A549 (cell line): ENCODE measurements around the gene ST6GALNAC5.

Source experiments
- HDAC2 ChIP-seq: fragments of 200-600 bp; sonication (generic); IDR thresholded peaks from 2 replicates; pipeline ENCODE4 v1.6.1; 2016
- REST ChIP-seq: fragments of 200-600 bp; sonication (generic); IDR thresholded peaks from 2 replicates; pipeline ENCODE4 v1.6.1; 2016; ENCODE audit warnings: antibody characterized with exemption, mild to moderate bottlenecking, moderate library complexity
- RNF2 ChIP-seq: fragments of 200-600 bp; sonication (generic); IDR thresholded peaks from 2 replicates; pipeline ENCODE4 v1.6.1; 2016; ENCODE audit warnings: low read depth, mild to moderate bottlenecking, antibody characterized with exemption, moderate library complexity, borderline replicate concordance
- USF2 ChIP-seq: fragments of 450-650 bp; IDR thresholded peaks from 2 replicates; pipeline ENCODE4 v1.6.1; 2014; ENCODE audit warnings: antibody characterized with exemption
- ZSCAN20 ChIP-seq: fragments of 250-450 bp; sonication (Bioruptor Pico); IDR thresholded peaks from 2 replicates; pipeline ENCODE4 v1.8.0; 2022; ENCODE audit warnings: mild to moderate bottlenecking, moderate library complexity
- TF ChIP-seq, protein P1 (sequence below): fragments of >200 bp; sonication (Bioruptor Twin); formaldehyde crosslinking; IDR thresholded peaks from 3 replicates; pipeline ENCODE4 v1.5.1; 2016

DNA sequence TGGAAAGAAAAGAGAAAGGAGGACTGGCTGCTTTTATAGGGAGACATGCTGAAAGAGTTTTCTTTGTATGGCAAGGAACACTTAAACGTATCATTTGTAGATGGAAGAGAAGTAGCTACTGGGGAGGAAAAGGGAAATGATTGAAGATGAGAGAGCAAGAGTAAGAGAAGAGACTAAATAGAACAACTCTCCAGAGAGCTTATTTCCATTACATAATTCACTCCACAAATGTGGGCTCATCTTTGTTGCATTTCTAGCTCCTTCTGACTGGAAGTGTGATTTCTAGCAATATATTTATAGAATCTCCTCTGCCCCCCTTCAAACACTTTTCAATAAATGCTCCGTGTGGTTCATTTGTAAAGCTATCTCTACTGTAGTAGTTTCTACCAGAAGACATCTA lies 71.0 kb downstream of the ST6GALNAC5 start:
- TF ChIP-seq, protein P1, sequence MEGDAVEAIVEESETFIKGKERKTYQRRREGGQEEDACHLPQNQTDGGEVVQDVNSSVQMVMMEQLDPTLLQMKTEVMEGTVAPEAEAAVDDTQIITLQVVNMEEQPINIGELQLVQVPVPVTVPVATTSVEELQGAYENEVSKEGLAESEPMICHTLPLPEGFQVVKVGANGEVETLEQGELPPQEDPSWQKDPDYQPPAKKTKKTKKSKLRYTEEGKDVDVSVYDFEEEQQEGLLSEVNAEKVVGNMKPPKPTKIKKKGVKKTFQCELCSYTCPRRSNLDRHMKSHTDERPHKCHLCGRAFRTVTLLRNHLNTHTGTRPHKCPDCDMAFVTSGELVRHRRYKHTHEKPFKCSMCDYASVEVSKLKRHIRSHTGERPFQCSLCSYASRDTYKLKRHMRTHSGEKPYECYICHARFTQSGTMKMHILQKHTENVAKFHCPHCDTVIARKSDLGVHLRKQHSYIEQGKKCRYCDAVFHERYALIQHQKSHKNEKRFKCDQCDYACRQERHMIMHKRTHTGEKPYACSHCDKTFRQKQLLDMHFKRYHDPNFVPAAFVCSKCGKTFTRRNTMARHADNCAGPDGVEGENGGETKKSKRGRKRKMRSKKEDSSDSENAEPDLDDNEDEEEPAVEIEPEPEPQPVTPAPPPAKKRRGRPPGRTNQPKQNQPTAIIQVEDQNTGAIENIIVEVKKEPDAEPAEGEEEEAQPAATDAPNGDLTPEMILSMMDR = no peak
- no peak for TF ChIP-seq REST
- no peak for TF ChIP-seq ZSCAN20 (CRISPR knock-in tag)
- no peak for TF ChIP-seq HDAC2
- no peak for TF ChIP-seq RNF2
- no peak for TF ChIP-seq USF2
